Brain microvascular endothelial cell (primary cell): ENCODE measurements around the gene GALNT16.
A peak's percentile ranks its signal among the peaks of the same experiment; 100 is the strongest.

Experiments
- DNase-seq: peaks from one replicate; pipeline ENCODE4 v3.0.0-alpha.2; 2020
- H3K27ac ChIP-seq: fragments of 250-450 bp; sonication (Bioruptor Pico); 2 replicates; pipeline ENCODE4 v1.5.1; 2020; ENCODE audit warnings: mild to moderate bottlenecking, moderate library complexity
- H3K27me3 ChIP-seq: fragments of 250-450 bp; sonication (Bioruptor Pico); replicated peaks from 2 replicates; pipeline ENCODE4 v1.5.1; 2020; ENCODE audit warnings: mild to moderate bottlenecking
- H3K36me3 ChIP-seq: fragments of 250-450 bp; sonication (Bioruptor Pico); replicated peaks from 2 replicates; pipeline ENCODE4 v1.5.1; 2020; ENCODE audit warnings: mild to moderate bottlenecking
- H3K4me3 ChIP-seq: 2 replicates; pipeline ENCODE4 v1.5.1; 2011; ENCODE audit warnings: low read depth, mild to moderate bottlenecking, control low read depth, low read length, moderate library complexity
- in situ Hi-C: cut with HindIII; loops from 2 replicates; pipeline ENCODE4 v1.10.0; 2017; ENCODE audit warnings: low sequenced_read_pairs, low pct_ligation_motif_present
- TF ChIP-seq, protein P1 (sequence below): IDR thresholded peaks from 2 replicates; pipeline ENCODE4 v1.5.1; 2011; ENCODE audit warnings: low read depth, mild to moderate bottlenecking, moderate library complexity, low read length, control low read depth, inconsistent platforms; ENCODE audit errors: missing control alignments

Gene GALNT16

DNA sequence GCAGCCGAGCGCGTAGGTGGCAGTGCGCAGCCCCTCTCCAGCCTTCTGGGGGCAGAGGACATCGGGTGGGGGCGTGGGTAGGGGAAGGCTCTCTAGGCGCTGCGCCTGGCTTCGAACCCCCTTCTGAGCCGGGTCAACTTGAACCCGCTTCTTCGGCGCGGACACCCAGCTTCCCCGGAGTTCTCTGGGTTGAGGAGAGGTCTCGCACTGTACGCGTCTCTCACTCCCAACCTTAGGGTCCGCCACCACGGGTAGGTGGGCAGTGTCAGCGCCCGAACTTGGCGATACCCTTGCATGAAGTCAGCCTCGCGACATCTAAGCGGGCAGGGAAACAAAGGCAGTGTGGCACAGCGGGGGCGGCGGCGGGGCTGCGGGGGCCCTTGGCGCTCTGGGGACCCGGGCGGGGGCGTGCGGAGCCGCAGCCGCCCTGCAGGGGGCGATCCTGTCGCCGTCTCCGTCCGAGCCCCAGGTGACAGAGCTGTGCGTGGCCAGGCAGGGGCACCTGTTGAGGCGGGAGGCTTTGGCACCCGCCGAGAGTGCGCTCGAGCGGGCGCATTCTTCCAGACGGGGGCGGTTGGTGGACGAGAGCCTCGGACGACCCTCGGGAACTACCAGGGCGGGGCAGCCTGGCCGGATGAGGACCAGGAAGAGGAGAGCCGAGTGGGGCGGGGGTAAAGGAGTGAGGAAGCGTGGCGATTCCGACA, 1.1 kb downstream of the GALNT16 start:
- H3K27ac ChIP-seq = no peak overlapping the region
- H3K27me3 ChIP-seq = no peaks in the 10 kb centered on the region

DNA sequence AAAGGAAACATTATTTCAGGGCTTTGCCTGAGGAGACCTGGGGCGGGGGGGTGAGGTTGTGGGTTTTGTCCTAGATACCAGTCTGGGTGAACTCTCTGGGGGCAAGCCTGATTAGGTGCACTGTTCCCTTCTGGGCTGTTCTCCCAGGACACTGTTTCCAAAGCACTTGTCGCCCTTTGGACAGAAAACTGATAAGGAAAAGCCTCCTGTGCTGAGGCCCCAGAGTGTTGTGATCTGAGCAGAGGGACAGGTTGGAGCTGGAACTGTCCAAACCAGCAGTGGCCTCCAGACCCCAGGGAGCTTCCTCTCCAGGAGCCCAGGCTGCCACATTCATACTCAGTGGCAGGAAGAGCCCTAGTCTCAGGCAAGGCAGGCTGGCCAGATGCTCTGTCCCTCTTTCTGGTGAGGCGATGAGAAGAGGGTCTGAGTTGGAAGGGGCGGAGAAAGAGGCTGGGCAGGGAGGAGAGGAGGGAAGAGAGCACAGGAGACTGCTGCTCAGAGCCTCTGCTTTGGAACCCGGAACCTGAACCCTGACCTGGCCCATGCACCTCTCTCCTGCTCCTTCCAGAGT, 1.9 kb downstream of the GALNT16 start:
- no peak overlapping the region for H3K27ac ChIP-seq
- H3K27me3 ChIP-seq = no peaks in the 10 kb centered on the region
- no peak overlapping the region for H3K4me3 ChIP-seq
- DNase-seq = no peak
- in situ Hi-C loops = no loop called here
- H3K36me3 ChIP-seq = no peaks in the 10 kb centered on the region
- TF ChIP-seq, protein P1, sequence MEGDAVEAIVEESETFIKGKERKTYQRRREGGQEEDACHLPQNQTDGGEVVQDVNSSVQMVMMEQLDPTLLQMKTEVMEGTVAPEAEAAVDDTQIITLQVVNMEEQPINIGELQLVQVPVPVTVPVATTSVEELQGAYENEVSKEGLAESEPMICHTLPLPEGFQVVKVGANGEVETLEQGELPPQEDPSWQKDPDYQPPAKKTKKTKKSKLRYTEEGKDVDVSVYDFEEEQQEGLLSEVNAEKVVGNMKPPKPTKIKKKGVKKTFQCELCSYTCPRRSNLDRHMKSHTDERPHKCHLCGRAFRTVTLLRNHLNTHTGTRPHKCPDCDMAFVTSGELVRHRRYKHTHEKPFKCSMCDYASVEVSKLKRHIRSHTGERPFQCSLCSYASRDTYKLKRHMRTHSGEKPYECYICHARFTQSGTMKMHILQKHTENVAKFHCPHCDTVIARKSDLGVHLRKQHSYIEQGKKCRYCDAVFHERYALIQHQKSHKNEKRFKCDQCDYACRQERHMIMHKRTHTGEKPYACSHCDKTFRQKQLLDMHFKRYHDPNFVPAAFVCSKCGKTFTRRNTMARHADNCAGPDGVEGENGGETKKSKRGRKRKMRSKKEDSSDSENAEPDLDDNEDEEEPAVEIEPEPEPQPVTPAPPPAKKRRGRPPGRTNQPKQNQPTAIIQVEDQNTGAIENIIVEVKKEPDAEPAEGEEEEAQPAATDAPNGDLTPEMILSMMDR = no peak

More for the DNA sequence above, 1.1 kb downstream of the GALNT16 start:
- Histone ChIP-seq H3K36me3 (no peaks in the 10 kb centered on the region), H3K4me3 (peak overlapping the region; percentile 57)
- TF ChIP-seq, protein P1 = peak; percentile 57
- in situ Hi-C loops = no loop called here
- DNase-seq = no peak

DNA sequence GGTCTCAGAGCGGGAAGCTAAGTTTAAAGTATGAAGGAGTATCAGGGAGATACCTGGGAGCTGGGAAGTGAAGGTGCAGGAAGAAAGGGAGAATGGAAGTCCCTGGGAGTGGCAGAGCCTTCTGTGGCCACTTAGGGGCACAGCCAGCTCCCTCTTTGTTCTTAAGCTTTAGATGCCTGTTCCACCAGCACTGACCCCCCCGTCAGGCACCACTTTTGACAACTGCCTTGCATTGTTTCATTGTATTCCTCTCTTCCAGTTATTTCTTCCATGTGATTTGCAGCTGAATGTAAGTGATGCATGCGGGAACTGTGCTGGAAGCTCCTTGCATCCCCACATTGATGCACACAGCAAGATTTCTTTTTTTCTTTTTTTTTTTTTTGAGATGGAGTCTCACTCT, 2.6 kb downstream of the GALNT16 start:
- Histone ChIP-seq H3K4me3 (no peak overlapping the region), H3K36me3 (no peaks in the 10 kb centered on the region), H3K27me3 (no peaks in the 10 kb centered on the region), H3K27ac (no peak overlapping the region)
- in situ Hi-C loops = no loop called here
- TF ChIP-seq, protein P1 = no peak
- DNase-seq = no peak

DNA sequence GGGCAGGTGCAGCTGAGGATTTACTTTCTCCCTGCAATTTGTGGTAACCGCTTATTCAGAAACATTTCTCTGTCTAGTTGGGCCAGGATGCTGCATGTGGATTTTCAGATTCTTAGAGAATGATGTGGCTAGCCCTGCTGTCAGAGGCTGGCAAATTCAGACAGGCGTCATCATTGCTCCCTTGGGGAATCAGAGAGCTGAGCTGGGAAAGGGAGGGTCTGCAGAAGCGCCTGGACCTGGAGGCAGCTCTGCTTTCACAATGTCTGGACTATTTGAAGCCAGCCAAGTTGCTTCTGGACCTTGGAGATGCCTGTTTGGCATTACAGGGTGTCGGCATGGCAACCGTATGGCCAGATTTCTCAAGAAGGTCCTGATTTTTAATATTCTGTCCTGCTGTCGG, 3.4 kb downstream of the GALNT16 start:
- TF ChIP-seq, protein P1 = no peak
- peak; percentile 97 for DNase-seq
- Histone ChIP-seq H3K27me3 (no peaks in the 10 kb centered on the region), H3K36me3 (no peaks in the 10 kb centered on the region), H3K27ac (no peak overlapping the region), H3K4me3 (no peak overlapping the region)
- in situ Hi-C loops = no loop called here

- in situ Hi-C loops = no loop called here
- no peak for DNase-seq
- no peaks in the 10 kb centered on the region for H3K36me3 ChIP-seq
- TF ChIP-seq, protein P1 = no peak
- H3K27ac ChIP-seq = no peak overlapping the region
- no peak overlapping the region for H3K4me3 ChIP-seq
- no peaks in the 10 kb centered on the region for H3K27me3 ChIP-seq
These were observed 3.8 kb downstream of the GALNT16 start for GRCh38 chr14:69263771-69264170.
